ENCODE results near the gene GPX4. TPM values are rescaled to one million over a fixed set of nuclear protein-coding genes. Genes with fewer than 3 reads are reported as not detected.

Gene GPX4
- total and polyA plus RNA-seq, 2 of the 13 experiments (the other 11 are each of a cell fraction or from before 2014, with no cell fraction given) = 535 to 613 TPM

GRCh38 chr19:1130771-1131717, 27.2 kb downstream of the GPX4 start:
- no peak overlapping the region for H3K9ac ChIP-seq (ENCODE audit: insufficient read depth, low read depth, low read length)
- H3K27ac ChIP-seq (ENCODE audit: extremely low read length, insufficient read depth, low read length) = no peak overlapping the region
- peaks cover 4 to 14% of the 10 kb centered on the region in 2 experiments; a peak in 4 of 5 replicates for H3K36me3 ChIP-seq (replicated peaks in 1 of 2; ENCODE audit: control insufficient read depth in 1 of 2, insufficient read depth in 2 of 2, low read length in 2 of 2)
- no peaks in the 10 kb centered on the region for H3K27me3 ChIP-seq (ENCODE audit: control insufficient read depth in 1 of 2, insufficient read depth in 2 of 2, low read length in 2 of 2)
- intact Hi-C loops (cut with micrococcal nuclease; ENCODE audit: unreplicated experiment) (no loop called here), in situ Hi-C loops (cut with HindIII; ENCODE audit: extremely low pct_ligation_motif_present, low pct_unique_long_range_greater_than_20kb) (no loop called here)
- H3K9me3 ChIP-seq (ENCODE audit: low read length) = no peaks in the 10 kb centered on the region
- H3K4me3 ChIP-seq (replicated peaks in 1 of 3; ENCODE audit: insufficient read depth in 1 of 3, low read depth in 2 of 3, low read length in 3 of 3) = no peak overlapping the region
- WGBS (ENCODE audit: low lambda C conversion rate) = 100% methylated on average over 8 of the region's 22 CpGs
- CTCF ChIA-PET (ENCODE audit: low intra/inter-chr PET ratio, low total read pairs) = no interaction called here
- H3K79me2 ChIP-seq (ENCODE audit: insufficient read depth, low read length) = peaks cover 2% of the 10 kb centered on the region
- H2AFZ ChIP-seq (ENCODE audit: low read length) = no peak overlapping the region
- DNase-seq (ENCODE audit: low spot score) = no peak
- H3K4me1 ChIP-seq (ENCODE audit: insufficient read depth, low read length) = peaks cover 7% of the 10 kb centered on the region; the same call in 1 of the 2 replicates
- no peak for FAIRE-seq
- TF ChIP-seq, protein P1, sequence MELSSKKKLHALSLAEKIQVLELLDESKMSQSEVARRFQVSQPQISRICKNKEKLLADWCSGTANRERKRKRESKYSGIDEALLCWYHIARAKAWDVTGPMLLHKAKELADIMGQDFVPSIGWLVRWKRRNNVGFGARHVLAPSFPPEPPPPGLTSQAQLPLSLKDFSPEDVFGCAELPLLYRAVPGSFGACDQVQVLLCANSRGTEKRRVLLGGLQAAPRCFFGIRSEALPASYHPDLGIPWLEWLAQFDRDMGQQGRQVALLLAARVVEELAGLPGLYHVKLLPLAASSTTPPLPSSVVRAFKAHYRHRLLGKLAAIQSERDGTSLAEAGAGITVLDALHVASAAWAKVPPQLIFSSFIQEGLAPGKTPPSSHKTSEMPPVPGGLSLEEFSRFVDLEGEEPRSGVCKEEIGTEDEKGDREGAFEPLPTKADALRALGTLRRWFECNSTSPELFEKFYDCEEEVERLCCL (CRISPR knock-in tag; IDR thresholded peaks at IDR 0.05; ENCODE audit: borderline replicate concordance) = no peak
- TF ChIP-seq, protein P2, sequence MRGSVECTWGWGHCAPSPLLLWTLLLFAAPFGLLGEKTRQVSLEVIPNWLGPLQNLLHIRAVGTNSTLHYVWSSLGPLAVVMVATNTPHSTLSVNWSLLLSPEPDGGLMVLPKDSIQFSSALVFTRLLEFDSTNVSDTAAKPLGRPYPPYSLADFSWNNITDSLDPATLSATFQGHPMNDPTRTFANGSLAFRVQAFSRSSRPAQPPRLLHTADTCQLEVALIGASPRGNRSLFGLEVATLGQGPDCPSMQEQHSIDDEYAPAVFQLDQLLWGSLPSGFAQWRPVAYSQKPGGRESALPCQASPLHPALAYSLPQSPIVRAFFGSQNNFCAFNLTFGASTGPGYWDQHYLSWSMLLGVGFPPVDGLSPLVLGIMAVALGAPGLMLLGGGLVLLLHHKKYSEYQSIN (CRISPR knock-in tag; IDR thresholded peaks at IDR 0.05; ENCODE audit: borderline replicate concordance) = no peak
- TF ChIP-seq, protein P3, sequence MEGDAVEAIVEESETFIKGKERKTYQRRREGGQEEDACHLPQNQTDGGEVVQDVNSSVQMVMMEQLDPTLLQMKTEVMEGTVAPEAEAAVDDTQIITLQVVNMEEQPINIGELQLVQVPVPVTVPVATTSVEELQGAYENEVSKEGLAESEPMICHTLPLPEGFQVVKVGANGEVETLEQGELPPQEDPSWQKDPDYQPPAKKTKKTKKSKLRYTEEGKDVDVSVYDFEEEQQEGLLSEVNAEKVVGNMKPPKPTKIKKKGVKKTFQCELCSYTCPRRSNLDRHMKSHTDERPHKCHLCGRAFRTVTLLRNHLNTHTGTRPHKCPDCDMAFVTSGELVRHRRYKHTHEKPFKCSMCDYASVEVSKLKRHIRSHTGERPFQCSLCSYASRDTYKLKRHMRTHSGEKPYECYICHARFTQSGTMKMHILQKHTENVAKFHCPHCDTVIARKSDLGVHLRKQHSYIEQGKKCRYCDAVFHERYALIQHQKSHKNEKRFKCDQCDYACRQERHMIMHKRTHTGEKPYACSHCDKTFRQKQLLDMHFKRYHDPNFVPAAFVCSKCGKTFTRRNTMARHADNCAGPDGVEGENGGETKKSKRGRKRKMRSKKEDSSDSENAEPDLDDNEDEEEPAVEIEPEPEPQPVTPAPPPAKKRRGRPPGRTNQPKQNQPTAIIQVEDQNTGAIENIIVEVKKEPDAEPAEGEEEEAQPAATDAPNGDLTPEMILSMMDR (CRISPR knock-in tag; IDR thresholded peaks at IDR 0.05) = no peak
- TF ChIP-seq BATF2 (CRISPR knock-in tag; IDR thresholded peaks at IDR 0.05) = no peak
- TF ChIP-seq KDM5A (IDR thresholded peaks at IDR 0.05; ENCODE audit: borderline replicate concordance, low read length) = no peak
- TF ChIP-seq ELF1 (CRISPR knock-in tag; IDR thresholded peaks at IDR 0.05) = no peak
- peak; percentile 55 for TF ChIP-seq AGO2 (optimal IDR thresholded peaks at IDR 0.05; ENCODE audit: low read depth, low read length)
- no TSS peak for BruUV-seq (replicated peaks)
- no peak for ATAC-seq
- no peaks in the 10 kb centered on the region for H4K20me1 ChIP-seq (ENCODE audit: insufficient read depth, low read length)
- POLR2A ChIA-PET = no interaction called here
- H3K4me2 ChIP-seq (ENCODE audit: low read depth, low read length) = no peak overlapping the region
